ENCODE results near the gene TIGD7.
"Not testable (repeated sequence)": the region's sequence is repeated elsewhere in the genome, so short reads cannot be mapped to it uniquely, and the experiment has no call there.

Gene TIGD7

DNA sequence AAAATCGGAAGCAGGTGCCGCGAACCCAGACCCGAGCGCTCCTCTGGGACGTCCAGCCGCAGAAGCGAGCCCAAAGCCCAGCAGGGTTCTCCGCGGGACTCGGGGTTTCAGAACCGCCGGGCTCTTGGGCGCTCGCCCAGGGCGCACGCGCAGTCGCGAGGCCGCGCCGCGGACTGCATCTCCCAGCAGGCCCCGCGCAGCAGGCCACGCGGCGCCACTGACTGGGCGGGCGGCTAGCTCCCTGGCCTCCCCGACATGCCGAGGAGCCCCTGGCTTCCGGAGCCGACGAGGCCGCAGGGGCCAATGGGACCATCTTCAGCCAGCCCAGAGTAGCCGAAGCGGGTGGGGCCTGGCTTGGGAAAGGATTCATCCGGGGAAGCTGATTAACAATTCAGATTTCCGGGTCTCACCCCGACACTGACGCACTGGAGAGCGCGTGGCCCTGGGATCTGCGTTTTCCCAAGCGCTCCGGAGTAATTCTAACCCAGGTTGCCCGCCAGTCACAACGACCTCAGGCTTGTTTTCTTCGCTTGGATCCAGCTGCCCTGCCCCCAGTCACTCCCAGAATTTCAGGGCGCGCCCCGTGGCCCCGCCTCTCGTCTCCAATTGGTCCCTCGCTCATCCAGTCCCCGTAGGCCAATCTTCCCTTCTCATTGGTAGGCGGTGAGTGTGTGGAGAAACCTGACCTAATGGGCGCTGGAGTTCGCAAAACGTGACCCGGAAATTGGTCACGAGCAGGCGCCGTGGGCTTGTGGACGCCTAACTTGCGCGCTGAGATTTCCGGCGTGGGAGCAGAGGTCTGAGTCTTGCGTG lies 22.3 kb downstream of the TIGD7 start, which contains the start of gene ZNF263:
Gene ZNF263 (plus strand): TSS at position 762 of the 813 bp plus-strand sequence. CDS start 328 bp downstream, outside the sequence.
- in situ Hi-C loops (cut with MboI; ENCODE audit: low sequenced_read_pairs) = no loop called here

DNA sequence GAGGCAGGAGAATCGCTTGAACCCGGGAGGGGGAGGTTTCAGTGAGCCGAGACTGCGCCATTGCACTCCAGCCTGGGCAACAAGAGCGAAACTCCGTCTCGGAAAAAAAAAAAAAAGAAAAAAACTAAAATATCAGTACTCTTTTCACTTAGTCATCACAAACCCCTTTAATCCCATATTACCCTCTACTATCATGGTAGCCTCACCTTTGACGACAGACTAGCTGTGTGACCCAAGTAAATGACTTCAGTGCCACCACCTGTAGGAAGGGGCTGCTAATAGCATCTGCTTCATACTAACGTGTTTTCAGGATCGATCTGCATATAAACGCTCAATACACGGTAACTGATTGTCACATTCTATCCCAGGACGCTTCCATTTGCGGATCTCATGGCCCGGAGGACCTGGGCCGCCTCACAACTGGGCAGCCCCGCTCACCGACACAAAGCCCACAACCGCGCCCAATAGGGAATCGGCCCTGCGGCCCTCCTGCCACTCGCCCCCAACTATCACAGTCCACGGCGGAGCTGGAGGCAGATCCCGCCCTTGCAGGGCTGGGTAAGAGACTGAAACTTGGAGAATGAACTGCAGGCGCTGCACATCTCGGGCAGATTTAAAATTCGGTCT lies 23.0 kb downstream of the TIGD7 start:
- in situ Hi-C loops (cut with MboI; ENCODE audit: low sequenced_read_pairs) = no loop called here

DNA sequence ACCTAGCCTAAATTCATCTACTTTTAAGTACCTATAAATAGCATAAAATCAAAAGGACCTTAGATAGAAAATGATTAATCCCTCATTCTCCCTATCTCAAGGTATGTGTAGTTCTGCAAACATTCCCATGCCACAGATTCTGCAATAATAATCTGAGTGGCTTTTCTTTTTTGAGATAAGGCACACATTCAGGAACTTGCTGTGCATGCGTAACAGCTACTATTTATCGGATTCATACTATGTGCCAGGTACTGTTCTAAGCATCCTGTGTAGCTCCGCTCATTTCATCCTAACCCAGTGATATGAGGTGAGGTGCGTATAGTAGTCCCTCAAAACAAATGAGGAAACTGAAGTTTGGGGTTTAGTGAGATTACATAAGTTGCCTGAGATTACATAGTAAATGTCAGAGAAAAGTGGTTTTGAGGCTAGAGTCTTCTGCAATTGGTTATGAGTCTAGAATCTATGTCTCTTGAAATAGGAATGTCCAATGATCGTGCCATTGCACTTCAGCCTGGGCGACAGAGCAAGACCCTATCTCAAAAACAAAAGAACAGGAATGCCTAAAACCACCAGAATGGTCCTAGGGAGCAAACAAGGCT lies 23.9 kb downstream of the TIGD7 start:
- in situ Hi-C loops (cut with MboI; ENCODE audit: low sequenced_read_pairs) = no loop called here

DNA sequence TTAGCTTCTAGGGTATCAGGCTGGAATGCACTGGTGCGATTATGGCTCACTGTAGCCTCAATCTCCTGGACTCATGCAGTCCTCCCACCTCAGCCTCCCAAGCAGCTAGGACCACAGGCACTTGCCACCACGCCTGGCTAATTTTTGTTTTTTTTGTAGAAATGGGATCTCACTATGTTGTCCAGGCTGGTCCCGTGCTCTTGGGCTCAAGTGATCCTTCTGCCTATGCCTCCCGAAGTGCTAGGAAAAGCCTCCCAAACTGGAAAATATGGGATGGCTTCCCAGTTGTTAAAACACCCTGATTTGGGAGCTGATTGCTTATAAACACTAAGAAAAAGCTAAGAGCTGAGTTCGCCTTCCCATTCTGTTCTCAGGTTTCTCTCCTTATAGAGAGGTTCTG lies 28.6 kb downstream of the TIGD7 start:
- in situ Hi-C loops (cut with MboI; ENCODE audit: low sequenced_read_pairs) = no loop called here

DNA sequence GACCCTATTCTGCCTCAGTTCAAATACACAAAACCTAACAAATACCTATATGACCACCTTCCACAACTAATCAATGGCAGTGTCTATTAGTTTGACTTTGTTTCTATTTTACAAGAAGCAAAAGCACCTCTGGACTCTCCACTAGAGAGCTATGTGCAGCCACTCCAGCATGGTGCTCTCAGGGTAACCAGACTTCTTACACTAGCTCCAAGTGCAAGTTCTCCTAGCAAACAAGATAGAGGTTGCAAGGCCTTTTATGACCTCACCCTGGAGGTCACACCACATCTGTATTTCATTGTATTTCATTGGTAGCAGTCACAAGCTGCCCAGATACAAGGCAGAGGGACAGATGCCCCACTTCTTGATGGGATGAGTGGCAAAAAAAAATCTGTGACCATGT lies 30.3 kb downstream of the TIGD7 start:
- in situ Hi-C loops (cut with MboI; ENCODE audit: low sequenced_read_pairs) = no loop called here

DNA sequence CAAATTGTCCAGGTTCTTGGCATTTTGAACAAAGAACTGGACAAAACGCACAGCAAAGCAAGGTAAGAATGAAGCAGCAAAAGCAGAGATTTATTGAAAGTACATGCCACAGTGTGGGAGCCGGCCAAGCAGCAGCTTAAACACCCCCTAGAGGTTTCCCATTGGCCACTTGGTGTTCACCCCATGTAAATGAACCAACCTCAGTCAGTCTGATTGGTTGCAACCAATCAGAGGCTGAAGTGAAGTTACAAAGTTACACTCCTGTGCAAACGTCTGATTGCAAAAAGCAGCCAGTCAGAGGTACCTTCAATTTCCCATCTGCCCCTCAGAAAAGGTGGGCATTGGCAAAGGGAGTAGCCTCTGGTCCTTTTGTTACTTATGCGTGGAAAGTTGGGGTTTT lies 30.7 kb downstream of the TIGD7 start:
- in situ Hi-C loops (cut with MboI; ENCODE audit: low sequenced_read_pairs) = no loop called here

DNA sequence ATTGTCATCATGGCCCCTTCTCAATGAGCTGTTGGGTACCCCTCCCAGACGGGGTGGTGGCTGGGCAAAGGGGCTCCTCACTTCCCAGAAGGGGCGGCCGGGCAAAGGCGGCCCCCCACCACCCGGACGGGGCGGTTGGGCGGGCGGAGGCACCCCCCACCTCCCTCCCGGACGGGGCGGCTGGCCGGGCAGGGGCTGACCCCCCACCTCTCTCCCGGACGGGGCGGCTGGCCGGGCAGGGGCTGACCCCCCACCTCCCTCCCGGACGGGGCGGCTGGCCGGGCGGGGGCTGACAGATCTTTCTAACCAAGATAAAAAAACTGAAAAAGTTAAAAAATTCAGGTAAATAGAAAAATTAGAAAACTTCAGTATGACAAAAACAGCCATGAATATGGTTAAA lies 33.9 kb downstream of the TIGD7 start:
- in situ Hi-C loops (cut with MboI; ENCODE audit: low sequenced_read_pairs) = not testable (repeated sequence)

DNA sequence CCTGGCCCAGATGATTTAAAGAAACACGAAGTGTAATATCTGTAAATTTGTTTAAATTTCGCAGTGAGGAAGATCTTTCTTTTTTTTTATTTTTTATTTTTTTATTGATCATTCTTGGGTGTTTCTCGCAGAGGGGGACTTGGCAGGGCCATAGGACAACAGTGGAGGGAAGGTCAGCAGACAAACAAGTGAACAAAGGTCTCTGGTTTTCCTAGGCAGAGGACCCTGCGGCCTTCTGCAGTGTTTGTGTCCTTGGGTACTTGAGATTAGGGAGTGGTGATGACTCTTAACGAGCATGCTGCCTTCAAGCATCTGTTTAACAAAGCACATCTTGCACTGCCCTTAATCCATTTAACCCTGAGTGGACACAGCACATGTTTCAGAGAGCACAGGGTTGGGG lies 34.5 kb downstream of the TIGD7 start:
- in situ Hi-C loops (cut with MboI; ENCODE audit: low sequenced_read_pairs) = not testable (repeated sequence)

DNA sequence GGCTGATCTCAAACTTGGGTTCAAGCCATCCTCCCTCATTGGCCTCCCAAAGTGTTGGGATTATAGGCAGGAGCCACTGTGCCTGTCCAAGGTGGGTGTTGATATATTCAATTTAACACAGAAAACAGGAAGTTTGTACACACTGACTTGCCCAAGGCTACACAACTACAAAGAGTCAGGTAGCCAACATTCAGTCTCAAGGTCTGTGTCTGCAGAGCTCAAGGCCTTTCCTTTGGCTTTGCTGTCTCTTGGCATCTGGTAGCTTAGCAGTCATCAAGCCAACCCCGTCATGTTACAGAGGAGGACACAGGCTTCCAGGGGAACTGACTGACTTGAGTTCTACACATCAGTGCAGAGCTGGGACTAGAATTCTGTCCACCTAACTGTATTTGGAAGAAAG lies 36.9 kb downstream of the TIGD7 start:
- in situ Hi-C loops (cut with MboI; ENCODE audit: low sequenced_read_pairs) = no loop called here

DNA sequence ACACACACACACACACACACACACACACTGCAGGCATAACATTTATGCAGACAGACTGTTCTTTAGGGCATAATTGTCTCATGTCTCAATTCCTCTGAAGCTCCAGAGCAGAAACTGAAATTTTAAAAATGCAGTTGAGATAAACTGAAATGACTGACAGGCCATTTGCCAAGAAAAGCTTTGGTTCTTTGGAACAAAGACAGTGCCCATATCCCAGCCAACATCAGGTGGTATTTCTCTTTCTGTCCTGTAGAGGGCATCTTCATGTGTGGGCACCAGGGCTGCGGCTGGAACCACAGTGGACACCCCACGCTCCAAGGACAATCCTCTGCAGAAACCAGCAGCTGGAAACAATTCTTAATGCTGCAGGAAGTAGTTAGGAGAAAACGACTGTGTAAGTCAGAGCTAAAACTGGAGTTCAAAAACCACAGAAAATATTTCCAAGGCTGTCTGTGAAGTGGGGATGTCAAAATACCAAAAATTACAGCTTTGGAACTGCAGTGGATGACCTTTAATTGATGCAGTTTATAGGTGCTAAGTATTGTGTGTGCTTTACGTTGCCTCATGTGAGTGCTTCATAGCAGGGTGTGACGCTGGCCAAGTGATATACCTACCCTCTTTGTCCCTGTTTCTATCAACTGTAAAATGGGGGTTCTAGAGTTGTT lies 38.2 kb downstream of the TIGD7 start:
- in situ Hi-C loops (cut with MboI; ENCODE audit: low sequenced_read_pairs) = no loop called here

DNA sequence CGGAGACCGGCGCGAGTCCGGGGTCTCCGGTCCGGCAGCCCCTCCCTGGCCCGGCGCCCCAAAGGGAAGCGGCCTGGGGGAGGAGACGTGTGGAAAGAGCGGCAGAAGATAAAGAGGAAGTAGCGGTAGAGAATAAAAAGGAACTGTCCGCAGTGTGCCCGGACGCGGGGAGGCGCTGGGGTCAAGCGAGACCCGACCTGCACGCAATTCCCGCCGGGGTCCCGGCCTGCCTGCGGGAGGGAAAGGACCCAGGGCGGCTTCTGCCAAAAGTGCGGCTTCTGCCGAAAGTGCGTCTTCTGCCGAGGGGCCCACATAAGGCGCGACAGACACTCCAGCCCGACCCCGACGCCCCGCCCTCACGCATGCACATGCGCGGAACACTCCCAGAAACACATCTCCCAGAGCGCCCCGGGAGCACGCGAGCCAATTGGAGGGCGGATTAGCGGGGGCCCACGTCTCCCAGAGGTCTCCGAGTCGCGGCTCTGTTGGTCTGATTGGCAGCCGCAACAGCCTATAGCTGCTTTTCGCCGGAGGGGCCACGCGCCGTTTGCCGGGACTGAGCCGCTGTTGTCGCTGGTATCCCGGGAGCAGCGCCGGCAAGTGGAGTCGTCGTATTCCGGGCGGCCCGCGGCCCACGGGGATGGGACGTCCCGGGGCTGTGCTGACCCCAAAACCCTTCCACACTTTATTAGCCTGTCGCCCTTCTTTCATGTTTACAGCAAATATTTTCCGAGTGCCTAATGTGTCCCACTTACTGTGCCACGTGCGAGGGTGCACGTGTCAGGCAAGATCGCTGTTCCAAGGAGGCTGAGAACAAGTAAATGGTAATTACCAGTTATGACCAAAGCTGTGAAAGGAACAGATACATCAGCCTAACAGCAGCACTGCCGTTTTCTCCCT lies 40.8 kb downstream of the TIGD7 start:
- in situ Hi-C loops (cut with MboI; ENCODE audit: low sequenced_read_pairs) = no loop called here

DNA sequence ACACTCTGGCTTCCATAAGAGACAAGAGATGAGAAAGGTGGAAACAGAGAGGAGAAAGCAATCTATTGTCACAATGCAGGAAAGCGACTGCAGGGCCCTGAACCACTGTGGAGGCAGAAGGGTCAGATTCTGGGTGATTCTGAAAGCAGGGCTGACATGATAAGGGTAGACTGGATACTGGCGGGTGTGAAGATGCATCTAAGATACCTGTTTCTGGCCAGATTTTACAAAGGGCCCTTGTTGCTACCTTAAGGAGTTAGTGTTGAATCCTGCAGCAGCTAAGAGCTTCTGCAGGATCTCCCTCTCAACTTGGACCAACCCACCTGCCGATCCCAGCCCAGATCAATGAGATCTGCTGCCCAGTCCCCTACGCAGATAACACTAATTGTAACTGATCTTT lies 42.7 kb downstream of the TIGD7 start:
- in situ Hi-C loops (cut with MboI; ENCODE audit: low sequenced_read_pairs) = no loop called here

DNA sequence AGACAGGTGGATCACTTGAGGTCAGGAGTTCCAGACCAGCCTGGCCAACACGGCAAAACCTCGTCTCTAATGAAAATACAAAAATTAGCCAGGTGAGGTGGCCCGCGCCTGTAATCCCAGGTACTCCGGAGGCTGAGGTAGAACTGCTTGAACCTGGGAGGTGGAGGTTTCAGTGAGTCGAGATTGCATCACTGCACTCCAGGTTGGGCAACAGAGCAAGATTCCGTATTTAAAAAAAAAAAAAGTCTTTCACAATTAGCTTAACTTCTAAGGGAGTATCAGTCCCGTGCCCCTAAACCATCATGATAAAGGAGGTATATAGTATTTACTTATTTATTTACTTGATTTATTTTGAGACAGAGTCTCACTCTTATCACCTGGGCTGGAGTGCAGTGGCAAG lies 45.4 kb downstream of the TIGD7 start:
- in situ Hi-C loops (cut with MboI; ENCODE audit: low sequenced_read_pairs) = no loop called here

DNA sequence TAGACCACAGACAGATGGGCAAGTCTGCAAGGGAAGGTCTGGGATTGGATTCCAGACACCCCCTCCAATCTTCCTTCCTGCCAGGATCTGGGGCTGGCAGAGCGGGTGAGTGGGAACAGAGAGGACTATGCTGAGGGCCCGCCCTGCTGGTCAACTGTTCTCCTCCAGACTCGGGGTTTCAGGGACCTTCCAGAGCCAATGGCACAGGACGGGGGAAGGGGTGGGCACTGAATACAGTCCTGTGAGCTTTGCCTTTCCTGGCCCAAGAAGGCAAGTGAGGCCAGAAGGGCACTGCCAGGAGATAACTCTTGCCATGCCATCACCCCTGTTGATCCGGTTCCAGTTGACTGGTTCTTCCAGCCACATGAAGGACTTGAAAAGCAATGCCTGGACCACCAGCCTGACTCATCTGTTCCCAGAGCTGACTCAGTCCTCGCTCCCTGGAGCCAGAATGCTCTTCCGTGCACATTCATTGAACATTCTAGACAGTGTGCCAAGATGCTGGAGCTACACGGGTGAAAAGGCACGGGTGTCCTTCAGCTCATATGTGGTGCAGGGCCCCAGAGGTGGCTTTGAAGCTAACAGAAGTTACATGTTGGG lies 48.3 kb downstream of the TIGD7 start:
- in situ Hi-C loops (cut with MboI; ENCODE audit: low sequenced_read_pairs) = no loop called here

DNA sequence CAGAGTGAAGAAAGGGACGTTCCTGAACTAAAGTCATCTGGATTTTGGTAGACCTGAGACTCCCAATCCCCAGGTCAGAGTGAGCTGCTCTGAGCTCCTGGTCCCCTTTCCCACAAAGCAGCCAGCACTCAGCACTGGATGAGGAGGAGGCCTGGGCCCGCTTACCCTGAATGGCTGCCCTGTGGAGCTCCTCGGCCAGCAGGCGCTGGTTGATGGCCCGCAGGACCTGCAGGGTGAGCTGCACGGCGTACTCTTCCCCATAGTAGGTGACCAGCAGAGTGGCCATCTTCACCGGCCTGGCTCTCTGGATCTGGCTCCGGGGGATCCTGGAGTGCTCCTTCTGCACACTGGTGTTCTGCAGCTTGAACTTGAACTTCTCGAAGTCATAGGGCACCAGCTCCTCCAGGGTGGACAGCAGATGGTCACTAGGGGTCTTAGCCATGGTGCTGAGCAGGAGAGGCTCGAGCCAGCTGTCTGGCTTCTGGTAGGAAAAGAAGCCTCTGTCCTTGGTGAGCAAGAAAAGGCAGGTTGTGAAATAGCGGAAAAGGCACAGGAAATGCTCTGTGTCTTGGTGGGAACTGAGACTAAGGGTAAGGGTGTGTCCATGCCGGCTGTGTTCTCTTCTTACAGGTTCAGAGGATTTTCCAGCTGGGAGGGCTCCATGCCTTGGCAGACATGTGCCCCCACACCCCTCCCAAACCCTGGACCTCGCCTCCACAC lies 48.9 kb downstream of the TIGD7 start, which contains the start of gene MEFV:
Gene MEFV (minus strand): TSS at position 488 of the 720 bp plus-strand sequence. CDS start 46 bp downstream, at position 442.
- in situ Hi-C loops (cut with MboI; ENCODE audit: low sequenced_read_pairs) = no loop called here

DNA sequence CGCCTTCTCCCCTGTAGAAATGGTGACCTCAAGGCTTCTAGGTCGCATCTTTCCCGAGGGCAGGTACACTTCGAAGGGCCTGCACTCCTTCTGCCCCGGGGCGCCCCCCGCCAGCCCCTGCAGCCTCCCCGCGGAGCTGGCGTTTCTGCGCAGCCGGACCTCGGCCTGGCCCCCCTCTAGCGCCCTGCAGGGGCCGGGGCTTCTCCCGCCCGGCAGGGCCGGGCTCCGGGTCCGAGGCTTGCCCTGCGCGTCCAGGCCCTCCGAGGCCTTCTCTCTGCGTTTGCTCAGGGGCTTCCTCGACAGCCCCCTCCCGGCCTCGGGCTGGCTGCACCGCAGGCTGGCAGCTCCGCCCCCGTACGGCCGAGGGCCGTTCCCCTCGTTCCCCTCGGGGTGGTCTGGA lies 50.9 kb downstream of the TIGD7 start:
- in situ Hi-C loops (cut with MboI; ENCODE audit: low sequenced_read_pairs) = no loop called here

DNA sequence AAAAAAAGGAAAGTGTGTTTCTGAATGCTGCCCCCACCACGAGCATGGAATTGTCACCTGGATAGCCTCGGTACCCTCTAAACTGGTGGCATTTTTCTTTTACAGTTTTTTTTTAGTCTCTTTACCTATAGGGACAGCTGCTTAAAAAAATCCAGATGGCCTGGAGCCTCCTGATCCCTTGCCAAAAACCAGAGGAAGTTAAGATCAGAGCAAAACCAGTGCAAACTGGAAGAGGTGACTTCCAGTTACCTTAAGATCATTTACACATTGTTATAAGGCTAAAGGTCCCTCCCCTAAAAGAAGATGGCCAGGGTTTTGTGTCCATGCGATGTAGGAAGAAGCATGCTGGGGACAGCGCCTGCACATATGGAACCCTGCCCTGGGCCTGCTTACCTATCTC lies 52.3 kb downstream of the TIGD7 start:
- in situ Hi-C loops (cut with MboI; ENCODE audit: low sequenced_read_pairs) = no loop called here

DNA sequence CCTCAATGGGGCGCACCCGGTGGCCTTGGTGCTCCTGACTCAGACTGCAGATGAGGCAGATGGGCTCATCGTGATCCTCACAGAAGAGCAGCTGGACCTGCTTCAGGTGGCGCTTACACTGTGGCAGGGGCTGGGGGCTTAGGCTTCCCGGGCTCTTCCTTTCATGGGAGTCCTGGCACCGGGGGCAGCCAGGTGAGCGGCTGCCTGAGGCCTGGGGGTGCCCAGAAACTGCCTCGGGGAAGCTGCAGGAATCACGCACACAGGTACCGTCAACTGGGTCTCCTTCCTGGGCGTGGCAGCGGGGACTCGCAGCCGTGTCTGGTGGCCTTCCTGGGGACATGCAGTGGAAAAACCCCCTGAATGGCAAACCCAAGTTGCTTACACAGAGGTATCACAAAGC lies 55.8 kb downstream of the TIGD7 start:
- in situ Hi-C loops (cut with MboI; ENCODE audit: low sequenced_read_pairs) = no loop called here

DNA sequence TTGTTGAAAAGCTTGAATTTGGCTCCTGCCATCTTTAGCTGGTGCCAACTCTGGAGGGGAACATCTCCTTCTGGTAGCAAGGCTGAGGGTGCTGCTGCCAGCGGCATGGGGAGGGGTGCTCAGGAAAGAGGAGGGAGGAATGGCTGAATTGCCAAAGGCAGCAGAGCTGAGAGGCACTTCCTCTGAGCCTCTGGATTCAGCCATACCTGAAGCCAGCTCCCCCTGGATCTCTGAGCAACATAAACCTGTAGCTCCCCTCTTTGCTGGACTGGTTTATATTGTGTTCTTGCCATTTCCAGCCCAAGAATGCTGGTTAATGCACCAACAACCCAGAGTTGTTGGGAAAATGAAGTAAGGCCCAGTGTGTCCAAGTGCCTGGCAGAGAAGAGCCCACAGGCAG lies 56.2 kb downstream of the TIGD7 start:
- in situ Hi-C loops (cut with MboI; ENCODE audit: low sequenced_read_pairs) = no loop called here

Data from HL-60/S4 treated with retinoic acid at 250 ng/mL for 4 days and 3 days (cell line).